ENCODE data around the gene POC5.

DNA sequence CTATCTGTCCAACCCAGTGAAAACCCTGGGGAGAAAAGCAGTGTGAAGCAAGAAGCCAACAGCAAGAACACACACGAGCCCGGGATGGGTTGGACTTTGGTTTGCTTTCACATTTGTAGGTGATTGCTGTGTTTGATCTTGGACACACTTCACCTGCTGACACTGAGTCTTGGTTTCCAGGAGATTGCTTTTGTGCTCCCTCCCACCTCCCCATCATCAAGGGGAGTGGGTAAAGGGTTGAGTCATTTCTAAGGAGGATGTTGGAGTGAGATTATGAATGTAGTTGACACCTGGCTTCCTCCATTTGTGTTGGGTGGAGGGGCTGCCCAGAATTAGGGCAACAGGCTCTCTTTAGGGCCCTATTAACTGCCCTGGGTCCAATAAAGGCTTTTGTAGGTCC is 68.5 kb downstream of the POC5 start:
- TF ChIP-seq, protein P1, sequence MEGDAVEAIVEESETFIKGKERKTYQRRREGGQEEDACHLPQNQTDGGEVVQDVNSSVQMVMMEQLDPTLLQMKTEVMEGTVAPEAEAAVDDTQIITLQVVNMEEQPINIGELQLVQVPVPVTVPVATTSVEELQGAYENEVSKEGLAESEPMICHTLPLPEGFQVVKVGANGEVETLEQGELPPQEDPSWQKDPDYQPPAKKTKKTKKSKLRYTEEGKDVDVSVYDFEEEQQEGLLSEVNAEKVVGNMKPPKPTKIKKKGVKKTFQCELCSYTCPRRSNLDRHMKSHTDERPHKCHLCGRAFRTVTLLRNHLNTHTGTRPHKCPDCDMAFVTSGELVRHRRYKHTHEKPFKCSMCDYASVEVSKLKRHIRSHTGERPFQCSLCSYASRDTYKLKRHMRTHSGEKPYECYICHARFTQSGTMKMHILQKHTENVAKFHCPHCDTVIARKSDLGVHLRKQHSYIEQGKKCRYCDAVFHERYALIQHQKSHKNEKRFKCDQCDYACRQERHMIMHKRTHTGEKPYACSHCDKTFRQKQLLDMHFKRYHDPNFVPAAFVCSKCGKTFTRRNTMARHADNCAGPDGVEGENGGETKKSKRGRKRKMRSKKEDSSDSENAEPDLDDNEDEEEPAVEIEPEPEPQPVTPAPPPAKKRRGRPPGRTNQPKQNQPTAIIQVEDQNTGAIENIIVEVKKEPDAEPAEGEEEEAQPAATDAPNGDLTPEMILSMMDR (IDR thresholded peaks at IDR 0.05; ENCODE audit: poor library complexity): no peak
- no peak for TF ChIP-seq EZH2 (IDR thresholded peaks at IDR 0.05; ENCODE audit: borderline replicate concordance)

Measured in hepatocyte (in vitro differentiated cells).